Osteocyte (in vitro differentiated cells): ENCODE results near the gene MID1IP1. TPM values are rescaled to one million over a fixed set of nuclear protein-coding genes. Genes with fewer than 3 reads are reported as not detected.

Experiments used
- DNase-seq: peaks from one replicate; pipeline ENCODE4 v3.0.0; 2021; ENCODE audit warnings: mixed read lengths; ENCODE audit not compliant: unreplicated experiment; ENCODE audit errors: extremely low spot score
- H3K27ac Mint-ChIP-seq: one replicate; pipeline ENCODE4 v1.8.0; 2021; ENCODE audit warnings: mild to moderate bottlenecking, mixed read lengths; ENCODE audit not compliant: unreplicated experiment
- H3K27me3 Mint-ChIP-seq: one replicate; pipeline ENCODE4 v1.8.0; 2021; ENCODE audit warnings: mixed read lengths; ENCODE audit not compliant: unreplicated experiment
- H3K36me3 Mint-ChIP-seq: one replicate; pipeline ENCODE4 v1.8.0; 2021; ENCODE audit warnings: mixed read lengths; ENCODE audit not compliant: unreplicated experiment
- H3K4me1 Mint-ChIP-seq: one replicate; pipeline ENCODE4 v1.8.0; 2021; ENCODE audit warnings: mixed read lengths; ENCODE audit not compliant: unreplicated experiment
- H3K4me3 Mint-ChIP-seq: one replicate; pipeline ENCODE4 v1.8.0; 2021; ENCODE audit warnings: mild to moderate bottlenecking, moderate library complexity, mixed read lengths; ENCODE audit not compliant: unreplicated experiment
- H3K9me3 Mint-ChIP-seq: one replicate; pipeline ENCODE4 v1.8.0; 2021; ENCODE audit warnings: mixed read lengths; ENCODE audit not compliant: unreplicated experiment
- total RNA-seq: library from RNA; stranded (reverse); gene quantifications from 2 replicates; pipeline ENCODE4 v1.2.1, GENCODE V29; 2021
- TF ChIP-seq, protein P1 (sequence below): fragments of 200-600 bp; sonication (generic); IDR thresholded peaks from 2 replicates; pipeline ENCODE4 v1.5.0; 2021; ENCODE audit warnings: antibody characterized with exemption, mild to moderate bottlenecking, moderate library complexity

MID1IP1 gene
- total RNA-seq, 1 donor from 2014 or later: 25.6 TPM

- no peak overlapping the region for H3K27ac Mint-ChIP-seq
- H3K27me3 Mint-ChIP-seq: peaks cover 3% of the 10 kb centered on the region
- no peaks in the 10 kb centered on the region for H3K4me1 Mint-ChIP-seq
- H3K4me3 Mint-ChIP-seq: no peak overlapping the region
- peaks cover 14% of the 10 kb centered on the region for H3K9me3 Mint-ChIP-seq
- no peaks in the 10 kb centered on the region for H3K36me3 Mint-ChIP-seq
- DNase-seq: no peak
- TF ChIP-seq, protein P1, sequence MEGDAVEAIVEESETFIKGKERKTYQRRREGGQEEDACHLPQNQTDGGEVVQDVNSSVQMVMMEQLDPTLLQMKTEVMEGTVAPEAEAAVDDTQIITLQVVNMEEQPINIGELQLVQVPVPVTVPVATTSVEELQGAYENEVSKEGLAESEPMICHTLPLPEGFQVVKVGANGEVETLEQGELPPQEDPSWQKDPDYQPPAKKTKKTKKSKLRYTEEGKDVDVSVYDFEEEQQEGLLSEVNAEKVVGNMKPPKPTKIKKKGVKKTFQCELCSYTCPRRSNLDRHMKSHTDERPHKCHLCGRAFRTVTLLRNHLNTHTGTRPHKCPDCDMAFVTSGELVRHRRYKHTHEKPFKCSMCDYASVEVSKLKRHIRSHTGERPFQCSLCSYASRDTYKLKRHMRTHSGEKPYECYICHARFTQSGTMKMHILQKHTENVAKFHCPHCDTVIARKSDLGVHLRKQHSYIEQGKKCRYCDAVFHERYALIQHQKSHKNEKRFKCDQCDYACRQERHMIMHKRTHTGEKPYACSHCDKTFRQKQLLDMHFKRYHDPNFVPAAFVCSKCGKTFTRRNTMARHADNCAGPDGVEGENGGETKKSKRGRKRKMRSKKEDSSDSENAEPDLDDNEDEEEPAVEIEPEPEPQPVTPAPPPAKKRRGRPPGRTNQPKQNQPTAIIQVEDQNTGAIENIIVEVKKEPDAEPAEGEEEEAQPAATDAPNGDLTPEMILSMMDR: no peak
Observed at GRCh38 chrX:38841750-38842149, 40.5 kb downstream of the MID1IP1 start.

- peaks cover 9% of the 10 kb centered on the region for H3K9me3 Mint-ChIP-seq
- no peaks in the 10 kb centered on the region for H3K4me1 Mint-ChIP-seq
- no peaks in the 10 kb centered on the region for H3K36me3 Mint-ChIP-seq
- DNase-seq: no peak
- H3K27me3 Mint-ChIP-seq: no peaks in the 10 kb centered on the region
- H3K27ac Mint-ChIP-seq: no peak overlapping the region
- H3K4me3 Mint-ChIP-seq: no peak overlapping the region
- TF ChIP-seq, protein P1: no peak
Observed at GRCh38 chrX:38845426-38845825, 44.2 kb downstream of the MID1IP1 start.

DNA sequence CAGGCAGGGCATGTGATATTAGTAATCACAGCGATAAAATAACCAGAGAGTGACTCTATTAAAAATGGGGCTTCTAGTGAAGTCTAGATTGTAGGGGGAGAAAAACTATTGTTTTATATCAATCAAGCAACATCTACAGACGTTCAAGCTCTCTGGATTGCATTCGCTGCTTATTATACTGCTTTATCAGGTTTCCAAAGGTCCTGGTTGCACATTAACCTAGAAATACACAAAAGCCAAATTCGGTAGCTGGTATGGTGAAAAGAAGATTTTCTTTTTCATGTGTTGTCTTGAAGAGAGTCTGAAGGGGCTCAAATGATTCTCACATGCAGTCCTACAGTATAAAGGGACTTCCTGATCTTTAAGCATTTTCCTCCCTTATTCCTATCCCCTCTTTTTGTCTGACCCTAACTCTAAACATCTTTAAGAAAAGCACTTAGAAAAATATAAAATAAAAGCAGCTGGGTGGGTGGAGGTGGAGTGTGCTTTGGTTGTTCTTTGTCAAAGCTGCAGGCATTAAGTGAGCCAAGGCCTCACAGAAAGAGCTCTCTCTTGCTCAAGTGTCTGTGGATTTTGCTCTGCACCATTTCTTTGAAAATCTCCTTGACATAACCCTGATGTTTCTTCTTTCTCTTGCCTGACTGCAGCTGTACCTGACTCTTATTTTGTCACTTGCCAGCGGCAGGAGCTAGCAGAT lies 46.1 kb downstream of the MID1IP1 start:
- Mint-ChIP-seq H3K27ac (no peak overlapping the region), H3K36me3 (no peaks in the 10 kb centered on the region), H3K27me3 (no peaks in the 10 kb centered on the region), H3K4me1 (no peaks in the 10 kb centered on the region), H3K4me3 (no peak overlapping the region), H3K9me3 (peaks cover 8% of the 10 kb centered on the region)
- no peak for DNase-seq
- TF ChIP-seq, protein P1: no peak

DNA sequence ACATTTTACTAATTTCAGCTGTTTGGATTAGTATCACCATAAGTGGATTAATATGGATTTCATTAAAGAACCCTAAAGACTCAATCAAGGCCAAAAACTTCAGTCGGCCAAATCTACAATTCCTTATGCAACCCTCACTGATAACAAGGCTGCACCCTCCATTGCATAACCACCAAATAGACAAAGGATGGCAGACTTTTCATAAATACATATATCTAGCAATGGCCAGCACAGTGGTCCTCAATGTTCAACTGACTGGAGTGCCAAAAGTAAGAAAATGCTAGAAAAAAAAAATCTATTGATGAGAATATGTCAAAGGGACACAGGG lies 46.6 kb downstream of the MID1IP1 start:
- Mint-ChIP-seq H3K4me3 (no peak overlapping the region), H3K9me3 (peaks cover 5% of the 10 kb centered on the region), H3K27me3 (no peaks in the 10 kb centered on the region), H3K36me3 (no peaks in the 10 kb centered on the region), H3K27ac (no peak overlapping the region), H3K4me1 (no peaks in the 10 kb centered on the region)
- DNase-seq: no peak
- TF ChIP-seq, protein P1: no peak

DNA sequence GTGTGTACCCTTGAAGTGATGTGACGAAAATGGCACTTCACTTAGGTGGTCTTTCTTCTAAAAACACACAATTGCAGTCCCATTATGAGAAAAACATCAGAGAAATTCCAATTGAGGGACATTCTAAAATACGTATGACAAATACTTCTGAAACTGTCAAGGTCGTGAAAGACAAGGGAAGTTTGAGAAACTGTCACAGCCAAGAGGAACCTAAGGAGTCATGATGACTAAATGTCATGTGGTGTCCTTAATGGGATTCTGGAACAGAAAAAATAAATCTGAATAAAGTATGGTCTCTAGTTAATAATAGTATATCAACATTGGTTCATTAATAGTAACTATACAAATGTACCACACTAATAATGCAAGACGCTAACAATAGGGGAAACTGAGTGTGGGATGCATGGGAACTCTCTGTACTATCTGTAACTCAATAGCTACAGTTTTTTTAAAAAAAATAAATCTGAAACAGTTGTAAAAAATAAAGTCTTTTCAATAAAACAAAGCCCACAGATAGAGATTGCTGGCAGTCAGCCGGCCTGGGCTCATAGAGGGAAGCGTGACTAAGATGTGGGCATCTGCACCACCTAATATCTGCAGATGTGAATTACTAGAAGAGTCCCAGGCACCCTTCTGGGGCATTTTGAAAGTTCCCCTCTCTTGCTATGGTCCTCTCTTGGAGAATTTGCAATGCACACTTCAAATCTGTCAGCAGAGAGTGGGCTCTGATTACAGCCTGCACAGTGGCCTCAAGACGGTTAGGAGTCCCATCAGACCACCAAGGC lies 47.6 kb downstream of the MID1IP1 start:
- Mint-ChIP-seq H3K4me1 (no peaks in the 10 kb centered on the region), H3K9me3 (peaks cover 5% of the 10 kb centered on the region), H3K4me3 (no peak overlapping the region), H3K27me3 (no peaks in the 10 kb centered on the region), H3K27ac (no peak overlapping the region), H3K36me3 (no peaks in the 10 kb centered on the region)
- TF ChIP-seq, protein P1: no peak
- no peak for DNase-seq
